ENCODE results near the gene PRUNE2.

The PRUNE2 gene

DNA sequence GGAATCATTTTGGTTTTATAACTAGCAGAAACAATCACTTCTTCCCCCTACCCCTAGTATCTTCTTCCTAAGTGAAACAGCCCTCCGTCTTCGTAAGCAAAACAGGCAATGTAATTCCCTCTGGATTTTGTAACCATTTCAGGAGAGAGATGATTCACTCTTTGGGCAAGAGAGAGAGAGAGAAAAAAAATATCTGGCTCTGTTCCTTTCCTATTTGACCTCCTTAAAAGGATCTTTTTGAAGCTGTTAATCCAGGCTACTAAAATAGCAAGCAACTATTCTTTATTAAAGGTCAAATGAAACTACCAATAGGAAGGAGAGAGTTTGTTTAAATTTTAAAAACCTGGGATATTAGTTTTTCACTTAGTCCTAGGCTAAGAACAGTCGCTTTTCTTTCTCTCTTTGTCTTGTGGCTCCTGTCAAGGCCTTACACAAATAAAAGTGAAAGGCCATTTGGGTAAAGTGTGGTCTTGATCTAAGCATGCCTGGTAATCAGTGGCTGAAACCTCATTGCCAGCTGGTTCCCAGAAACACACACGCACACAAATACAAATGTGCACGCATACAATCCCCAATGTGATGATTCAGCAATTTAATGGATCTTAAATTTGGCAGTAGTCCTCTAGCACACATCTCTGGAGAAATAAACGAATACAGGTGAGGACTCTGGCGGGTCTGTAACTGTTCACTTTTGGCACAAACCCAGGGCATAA lies 70.2 kb downstream of the PRUNE2 start:
- Histone ChIP-seq H3K27ac (peak overlapping the region; percentile 75 to 86), H3K4me3 (peak overlapping the region; percentile 20 to 31), H3K4me1 (peaks cover 0 to 57% (median 10%) of the 10 kb centered on the region in 4 donors), H3K27me3 (no peaks in the 10 kb centered on the region), H3K9me3 (no peaks in the 10 kb centered on the region), H3K36me3 (no peaks in the 10 kb centered on the region)
- no peak for DNase-seq
- intact Hi-C loops (cut with DNase I; ENCODE audit: low total_unique reads) = no loop called here
- TF ChIP-seq, protein P1, sequence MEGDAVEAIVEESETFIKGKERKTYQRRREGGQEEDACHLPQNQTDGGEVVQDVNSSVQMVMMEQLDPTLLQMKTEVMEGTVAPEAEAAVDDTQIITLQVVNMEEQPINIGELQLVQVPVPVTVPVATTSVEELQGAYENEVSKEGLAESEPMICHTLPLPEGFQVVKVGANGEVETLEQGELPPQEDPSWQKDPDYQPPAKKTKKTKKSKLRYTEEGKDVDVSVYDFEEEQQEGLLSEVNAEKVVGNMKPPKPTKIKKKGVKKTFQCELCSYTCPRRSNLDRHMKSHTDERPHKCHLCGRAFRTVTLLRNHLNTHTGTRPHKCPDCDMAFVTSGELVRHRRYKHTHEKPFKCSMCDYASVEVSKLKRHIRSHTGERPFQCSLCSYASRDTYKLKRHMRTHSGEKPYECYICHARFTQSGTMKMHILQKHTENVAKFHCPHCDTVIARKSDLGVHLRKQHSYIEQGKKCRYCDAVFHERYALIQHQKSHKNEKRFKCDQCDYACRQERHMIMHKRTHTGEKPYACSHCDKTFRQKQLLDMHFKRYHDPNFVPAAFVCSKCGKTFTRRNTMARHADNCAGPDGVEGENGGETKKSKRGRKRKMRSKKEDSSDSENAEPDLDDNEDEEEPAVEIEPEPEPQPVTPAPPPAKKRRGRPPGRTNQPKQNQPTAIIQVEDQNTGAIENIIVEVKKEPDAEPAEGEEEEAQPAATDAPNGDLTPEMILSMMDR (IDR thresholded peaks at IDR 0.05) = no peak

DNA sequence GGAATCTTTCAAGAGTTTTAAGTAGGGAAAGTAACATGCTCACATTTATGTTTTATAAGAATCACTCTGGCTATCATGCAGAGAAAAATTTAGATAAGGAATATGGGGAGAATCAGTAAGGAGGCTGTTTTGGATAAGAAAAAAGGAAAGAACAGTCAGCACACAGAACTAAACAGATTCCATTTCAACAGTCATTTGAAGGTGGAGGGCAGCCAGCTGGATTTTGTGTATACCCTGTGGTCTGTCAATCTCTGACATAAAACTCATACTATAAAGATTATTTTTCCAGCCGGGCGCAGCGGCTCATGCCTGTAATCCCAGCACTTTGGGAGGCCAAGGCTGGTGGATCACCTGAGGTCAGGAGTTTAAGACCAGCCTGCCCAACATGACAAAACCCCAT lies 77.5 kb downstream of the PRUNE2 start:
- Histone ChIP-seq H3K4me3 (no peak overlapping the region), H3K4me1 (peaks cover 0 to 26% (median 0%) of the 10 kb centered on the region in 4 donors), H3K27ac (peak overlapping the region; percentile 17 to 29), H3K9me3 (no peaks in the 10 kb centered on the region), H3K27me3 (no peaks in the 10 kb centered on the region), H3K36me3 (peaks cover 14 to 29% (median 27%) of the 10 kb centered on the region in 3 donors)
- no peak for DNase-seq
- TF ChIP-seq, protein P1 (IDR thresholded peaks at IDR 0.05) = no peak
- intact Hi-C loops (cut with DNase I; ENCODE audit: low total_unique reads) = no loop called here

DNA sequence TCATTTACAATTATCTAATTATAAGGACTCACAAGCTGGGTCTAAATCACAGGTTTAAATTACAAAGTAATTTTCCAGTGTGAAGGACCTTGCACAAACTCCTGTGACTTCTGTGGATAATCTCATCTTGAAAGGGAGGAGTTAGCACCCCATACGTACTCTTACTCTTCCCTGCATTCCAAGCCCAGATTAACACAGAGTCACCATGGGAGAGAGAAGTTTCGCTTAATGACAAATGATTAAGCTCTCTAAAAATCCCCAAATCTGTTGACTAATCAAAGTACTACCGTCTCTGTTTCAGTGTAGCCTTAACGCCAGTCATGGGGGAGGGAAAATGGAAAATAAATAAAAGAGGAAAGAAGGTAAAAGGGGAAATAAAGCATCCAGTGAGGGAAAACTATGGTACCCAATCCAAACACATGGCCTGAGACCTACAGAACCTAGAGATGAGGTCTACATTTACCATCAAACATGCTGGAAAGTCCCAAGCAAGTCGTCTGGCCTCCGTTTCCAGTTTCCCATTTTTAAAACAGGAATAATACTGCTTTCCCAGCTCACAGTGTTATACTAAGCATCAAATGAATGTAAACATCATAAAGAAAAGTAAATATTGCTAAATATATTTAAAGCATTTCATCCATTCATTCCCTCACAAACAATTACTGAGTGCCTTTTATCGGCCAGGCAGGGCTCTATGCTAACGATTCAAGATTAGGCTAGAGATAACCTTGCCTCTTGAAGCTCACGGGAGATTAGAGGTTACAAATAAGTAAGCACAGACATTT lies 78.4 kb downstream of the PRUNE2 start:
- intact Hi-C loops (cut with DNase I; ENCODE audit: low total_unique reads) = no loop called here
- DNase-seq = no peak
- no peaks in the 10 kb centered on the region for H3K9me3 ChIP-seq
- TF ChIP-seq, protein P1 (IDR thresholded peaks at IDR 0.05) = no peak
- peaks cover 18 to 38% (median 34%) of the 10 kb centered on the region in 3 donors for H3K36me3 ChIP-seq
- H3K27me3 ChIP-seq = no peaks in the 10 kb centered on the region
- no peak overlapping the region for H3K4me3 ChIP-seq
- H3K4me1 ChIP-seq = peaks cover 0 to 24% (median 0%) of the 10 kb centered on the region in 4 donors
- peak overlapping the region; percentile 17 to 29 for H3K27ac ChIP-seq

DNA sequence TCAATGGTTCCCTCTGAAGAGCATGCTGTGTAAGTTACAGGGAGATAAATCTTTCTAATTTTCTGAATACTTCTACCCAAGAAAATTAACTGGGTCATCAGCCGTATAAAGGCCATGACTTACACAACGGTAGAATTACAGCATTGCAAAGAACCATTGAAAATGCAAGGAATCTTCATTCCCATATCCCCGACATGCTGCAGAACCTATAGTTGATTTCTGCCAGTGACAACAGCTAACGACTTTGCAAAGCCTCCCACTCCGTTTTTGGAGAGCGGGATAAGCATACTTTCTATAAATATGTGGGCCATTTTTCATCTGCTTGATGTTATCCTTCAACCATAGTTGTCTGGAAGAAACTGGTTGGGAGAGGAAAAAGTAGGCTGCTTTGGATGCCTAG lies 85.5 kb downstream of the PRUNE2 start:
- peaks cover 0 to 37% (median 19%) of the 10 kb centered on the region in 4 donors for H3K4me1 ChIP-seq
- intact Hi-C loops (cut with DNase I; ENCODE audit: low total_unique reads) = no loop called here

DNA sequence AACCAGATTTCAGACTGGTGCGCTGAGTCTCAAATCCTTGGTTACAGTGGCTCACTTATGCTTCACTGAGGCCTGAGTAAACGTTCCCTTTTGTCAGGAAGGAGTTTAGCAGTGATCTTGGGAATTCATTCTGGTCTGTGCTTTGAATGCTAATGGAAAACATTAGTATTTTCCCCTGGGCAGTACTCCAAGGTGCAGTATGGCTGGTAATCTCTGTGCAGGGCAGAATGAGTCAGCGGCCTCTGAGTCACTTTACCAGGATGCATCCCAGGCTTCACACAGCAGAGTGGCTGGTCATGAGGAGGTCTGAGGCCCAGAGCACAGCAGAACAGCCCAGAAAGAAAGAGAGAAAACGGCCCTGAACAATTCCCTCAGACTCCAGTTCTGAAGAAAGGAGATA lies 87.6 kb downstream of the PRUNE2 start:
- H3K27ac ChIP-seq = peak overlapping the region; percentile 66 to 79
- intact Hi-C loops (cut with DNase I; ENCODE audit: low total_unique reads) = loop anchor here (5.0 kb wide), 1 partner anchor 89 kb away; the partner anchor contains the start of gene PRUNE2
- H3K4me1 ChIP-seq = peaks cover 0 to 41% (median 19%) of the 10 kb centered on the region in 4 donors

More for the DNA sequence above, 85.5 kb downstream of the PRUNE2 start:
- Histone ChIP-seq H3K36me3 (peaks cover 12 to 37% (median 23%) of the 10 kb centered on the region in 3 donors), H3K4me3 (no peak overlapping the region), H3K9me3 (no peaks in the 10 kb centered on the region), H3K27ac (no peak overlapping the region), H3K27me3 (no peaks in the 10 kb centered on the region)
- DNase-seq = no peak
- TF ChIP-seq, protein P1 (IDR thresholded peaks at IDR 0.05) = no peak

More for the DNA sequence above, 87.6 kb downstream of the PRUNE2 start:
- peak; percentile 87 to 94 for DNase-seq
- no peak overlapping the region for H3K4me3 ChIP-seq
- H3K27me3 ChIP-seq = no peaks in the 10 kb centered on the region
- peaks cover 5 to 19% (median 16%) of the 10 kb centered on the region in 3 donors for H3K36me3 ChIP-seq
- H3K9me3 ChIP-seq = no peaks in the 10 kb centered on the region
- TF ChIP-seq, protein P1 (IDR thresholded peaks at IDR 0.05) = no peak
